AG04450 (cell line): ENCODE measurements around the gene WHRN. TPM values are rescaled to one million over a fixed set of nuclear protein-coding genes. Genes with fewer than 3 reads are reported as not detected.

Source experiments
- CTCF ChIA-PET: fragments of 300-600, 350-600 bp; formaldehyde crosslinking; extraction: SDS; loops from one replicate; lab custom pipeline; 2022; ENCODE audit warnings: antibody characterized with exemption, inconsistent platforms; lab: Charles Lee
- POLR2A ChIA-PET: fragments of 350-600 bp; formaldehyde crosslinking; extraction: SDS; loops from one replicate; lab custom pipeline; 2021; ENCODE audit warnings: antibody characterized with exemption, inconsistent platforms; lab: Yijun Ruan, JAX
- DNase-seq: peaks from one replicate; pipeline ENCODE4 v3.0.0-alpha.2; 2011; ENCODE audit warnings: low read depth, low spot score
- H3K27ac ChIP-seq: one replicate; pipeline ENCODE4 v1.5.1; 2012; ENCODE audit warnings: low read depth, low read length, control low read depth
- H3K27me3 ChIP-seq: one replicate; pipeline ENCODE4 v1.6.0; 2012; ENCODE audit warnings: low read length; ENCODE audit not compliant: control insufficient read depth, insufficient read depth
- H3K4me3 ChIP-seq: 2 replicates; pipeline ENCODE4 v1.5.1; 2011; ENCODE audit warnings: mild to moderate bottlenecking, low read depth, low read length, control low read depth
- H3K9me3 ChIP-seq: 2 replicates; pipeline ENCODE4 v1.5.1; 2012; ENCODE audit warnings: low read length; ENCODE audit not compliant: control insufficient read depth, insufficient read depth
- polyA plus RNA-seq: library from polyadenylated mRNA; depleted of rRNA; stranded (reverse); fragments of >200 nt; gene quantifications from 2 replicates; pipeline ENCODE4 v1.2.3, GENCODE V29; 2011
- TF ChIP-seq, protein P1 (sequence below): IDR thresholded peaks from 2 replicates; pipeline ENCODE4 v1.5.1; 2011; ENCODE audit warnings: low read depth, low read length, control low read depth, inconsistent platforms

Gene WHRN
- polyA plus RNA-seq, 1 experiment = 1.1 TPM

- POLR2A ChIA-PET = interaction anchor here (2.4 kb wide), 1 partner anchor 11 kb away, joined by 12 read pairs; the partner anchor contains the start of gene AKNA
Measured at GRCh38 chr9:114397848-114398605, 107.2 kb downstream of the WHRN start.

GRCh38 chr9:114397219-114397847 lies 107.9 kb downstream of the WHRN start:
- Histone ChIP-seq H3K27ac (peak overlapping the region; percentile 70), H3K9me3 (no peaks in the 10 kb centered on the region; the same call in 1 of the 2 replicates), H3K27me3 (no peaks in the 10 kb centered on the region), H3K4me3 (peak overlapping the region; percentile 87)
- ChIA-PET CTCF (interaction anchor here (0.7 to 2.8 kb wide), 3 partner anchors 8 to 256 kb away, joined by 3 to 15 read pairs (median 10); no protein-coding TSS in a partner anchor), POLR2A (interaction anchor here (0.6 to 2.4 kb wide), 2 partner anchors 10 to 12 kb away, joined by 3 to 12 read pairs; partner anchors contain the start of gene AKNA)
- TF ChIP-seq, protein P1, sequence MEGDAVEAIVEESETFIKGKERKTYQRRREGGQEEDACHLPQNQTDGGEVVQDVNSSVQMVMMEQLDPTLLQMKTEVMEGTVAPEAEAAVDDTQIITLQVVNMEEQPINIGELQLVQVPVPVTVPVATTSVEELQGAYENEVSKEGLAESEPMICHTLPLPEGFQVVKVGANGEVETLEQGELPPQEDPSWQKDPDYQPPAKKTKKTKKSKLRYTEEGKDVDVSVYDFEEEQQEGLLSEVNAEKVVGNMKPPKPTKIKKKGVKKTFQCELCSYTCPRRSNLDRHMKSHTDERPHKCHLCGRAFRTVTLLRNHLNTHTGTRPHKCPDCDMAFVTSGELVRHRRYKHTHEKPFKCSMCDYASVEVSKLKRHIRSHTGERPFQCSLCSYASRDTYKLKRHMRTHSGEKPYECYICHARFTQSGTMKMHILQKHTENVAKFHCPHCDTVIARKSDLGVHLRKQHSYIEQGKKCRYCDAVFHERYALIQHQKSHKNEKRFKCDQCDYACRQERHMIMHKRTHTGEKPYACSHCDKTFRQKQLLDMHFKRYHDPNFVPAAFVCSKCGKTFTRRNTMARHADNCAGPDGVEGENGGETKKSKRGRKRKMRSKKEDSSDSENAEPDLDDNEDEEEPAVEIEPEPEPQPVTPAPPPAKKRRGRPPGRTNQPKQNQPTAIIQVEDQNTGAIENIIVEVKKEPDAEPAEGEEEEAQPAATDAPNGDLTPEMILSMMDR = no peak
- DNase-seq = no peak

More at GRCh38 chr9:114397848-114398605, 107.2 kb downstream of the WHRN start:
- Histone ChIP-seq H3K27ac (peak overlapping the region; percentile 73), H3K27me3 (no peaks in the 10 kb centered on the region), H3K4me3 (peak overlapping the region; percentile 87), H3K9me3 (no peaks in the 10 kb centered on the region; the same call in 1 of the 2 replicates)
- TF ChIP-seq, protein P1 = no peak
- DNase-seq = peak; percentile 71
- CTCF ChIA-PET = interaction anchor here (0.7 to 2.8 kb wide), 3 partner anchors 8 to 255 kb away, joined by 3 to 15 read pairs (median 10); no protein-coding TSS in a partner anchor

DNA sequence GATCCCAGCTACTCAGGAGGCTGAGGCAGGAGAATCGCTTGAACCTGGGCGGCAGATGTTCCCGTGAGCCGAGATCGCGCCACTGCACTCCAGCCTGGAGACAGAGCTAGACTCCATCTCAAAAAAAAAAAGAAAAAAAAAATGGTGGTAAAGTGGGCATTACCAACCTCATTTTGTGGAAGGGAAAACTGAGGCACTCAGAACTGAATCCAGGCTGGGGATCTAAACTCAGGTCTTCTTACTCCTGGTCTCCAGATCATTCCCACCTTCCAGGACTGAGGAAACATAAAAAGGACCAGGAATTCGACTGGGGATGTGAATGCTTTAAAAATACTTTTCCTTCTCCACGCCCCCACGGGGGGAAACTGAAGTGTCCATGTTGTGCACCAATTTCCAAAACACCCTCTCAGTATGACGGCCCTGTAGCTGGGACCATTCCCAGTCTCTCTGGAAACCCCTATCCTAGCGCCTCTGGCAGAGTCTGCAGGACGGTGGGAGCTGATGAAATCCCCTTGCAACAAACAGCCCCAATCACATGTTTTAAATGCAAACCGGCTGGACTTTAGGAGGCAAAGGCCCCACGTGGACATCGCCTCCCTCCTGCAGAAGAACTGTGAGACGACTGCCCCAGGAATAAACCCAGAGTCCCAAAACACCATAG lies 108.6 kb downstream of the WHRN start:
- CTCF ChIA-PET = interaction anchor here (2.2 to 2.8 kb wide), 2 partner anchors 9 to 257 kb away, joined by 10 to 15 read pairs; no protein-coding TSS in a partner anchor
- TF ChIP-seq, protein P1 = no peak
- POLR2A ChIA-PET = interaction anchor here (0.6 to 2.4 kb wide), 2 partner anchors 10 to 13 kb away, joined by 3 to 12 read pairs; partner anchors contain the start of gene AKNA

GRCh38 chr9:114395768-114396167 lies 109.5 kb downstream of the WHRN start:
- no peaks in the 10 kb centered on the region; the same call in 1 of the 2 replicates for H3K9me3 ChIP-seq
- ChIA-PET POLR2A (interaction anchor here (2.4 kb wide), 1 partner anchor 9 kb away, joined by 12 read pairs; the partner anchor contains the start of gene AKNA), CTCF (interaction anchor here (2.2 to 2.8 kb wide), 2 partner anchors 10 to 258 kb away, joined by 10 to 15 read pairs; no protein-coding TSS in a partner anchor)
- no peak for DNase-seq
- H3K4me3 ChIP-seq = no peak overlapping the region
- H3K27ac ChIP-seq = no peak overlapping the region
- TF ChIP-seq, protein P1 = no peak
- H3K27me3 ChIP-seq = no peaks in the 10 kb centered on the region

More for the DNA sequence above, 108.6 kb downstream of the WHRN start:
- Histone ChIP-seq H3K9me3 (no peaks in the 10 kb centered on the region; the same call in 1 of the 2 replicates), H3K27ac (peak overlapping the region; percentile 70), H3K4me3 (peak overlapping the region; percentile 87), H3K27me3 (no peaks in the 10 kb centered on the region)
- peak; percentile 75 for DNase-seq
